Measurements from ENCODE around the gene CCDC152.

GRCh38 chr5:42799241-42799608 lies 42.6 kb downstream of the CCDC152 start:
- TF ChIP-seq CTCF (IDR thresholded peaks at IDR 0.05): no peak
- no peak for TF ChIP-seq ZFX (IDR thresholded peaks at IDR 0.05; ENCODE audit: borderline replicate concordance)

All from 22Rv1 (cell line).